T-helper 22 cell (primary cell): Measurements from ENCODE around the gene RUFY2.
"Not testable (repeated sequence)": the region's sequence is repeated elsewhere in the genome, so short reads cannot be mapped to it uniquely, and the experiment has no call there.

ENCODE experiments used
- DNase-seq: peaks from one replicate; pipeline ENCODE4 v3.0.0-alpha.2; 2020; ENCODE audit warnings: low read depth

RUFY2 gene

DNA sequence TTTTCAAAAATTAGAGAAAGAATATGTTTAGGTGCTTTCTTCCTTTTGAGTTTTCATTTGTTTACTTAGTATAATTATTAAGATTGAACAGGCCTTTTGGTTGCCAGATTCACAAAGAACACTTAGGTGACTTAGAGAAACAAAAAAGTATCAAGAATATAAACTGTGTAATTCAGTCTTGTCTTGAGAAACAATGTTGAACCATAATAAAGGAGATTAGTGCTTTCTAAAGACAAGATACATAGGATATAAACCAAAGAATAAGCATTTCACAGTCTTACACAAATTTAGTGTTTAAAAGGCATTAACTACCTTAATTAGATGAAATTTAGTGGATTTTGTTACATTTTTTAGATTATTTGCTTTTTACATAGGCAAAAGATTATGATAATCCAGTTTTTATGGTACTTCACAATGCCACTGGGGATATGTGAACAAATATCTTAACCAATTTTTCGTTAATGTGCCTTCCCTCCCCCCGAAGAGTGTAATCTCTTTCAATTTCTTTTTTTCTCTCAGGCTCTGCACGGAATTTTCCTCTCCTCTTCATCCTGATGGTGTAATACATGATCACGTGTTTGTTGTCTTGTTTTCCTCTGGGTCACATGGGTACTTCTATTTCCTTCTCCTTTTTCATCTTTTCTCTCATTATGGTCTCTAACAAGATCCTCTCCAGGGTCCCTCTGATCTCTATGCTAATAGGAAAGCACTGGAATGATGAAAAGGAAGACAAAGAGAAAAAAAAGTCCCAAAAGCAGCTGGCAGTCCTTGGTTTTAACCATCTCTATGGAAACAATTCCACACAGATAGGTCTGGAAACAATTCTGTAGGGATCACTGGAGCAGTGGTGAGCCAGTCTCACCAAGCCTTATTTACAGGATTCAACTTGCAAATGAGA lies 78.9 kb downstream of the RUFY2 start:
- DNase-seq: no peak

DNA sequence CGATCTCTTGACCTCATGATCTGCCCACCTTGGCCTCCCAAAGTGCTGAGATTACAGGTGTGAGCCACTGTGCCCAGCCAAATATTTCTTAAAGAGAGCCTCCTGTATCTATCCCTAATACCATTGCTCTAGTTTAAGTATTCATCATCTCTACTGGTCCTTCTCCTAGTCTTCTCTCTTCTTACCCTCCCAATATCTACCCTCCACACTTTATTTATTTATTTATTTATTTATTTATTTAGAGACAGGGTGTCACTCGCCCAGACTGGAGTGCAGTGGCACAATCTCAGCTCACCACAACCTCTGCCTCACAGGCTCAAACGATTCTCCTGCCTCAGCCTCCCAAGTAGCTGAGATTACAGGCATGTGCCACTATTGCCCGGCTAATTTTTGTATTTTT lies 82.7 kb downstream of the RUFY2 start:
- DNase-seq: not testable (repeated sequence)

DNA sequence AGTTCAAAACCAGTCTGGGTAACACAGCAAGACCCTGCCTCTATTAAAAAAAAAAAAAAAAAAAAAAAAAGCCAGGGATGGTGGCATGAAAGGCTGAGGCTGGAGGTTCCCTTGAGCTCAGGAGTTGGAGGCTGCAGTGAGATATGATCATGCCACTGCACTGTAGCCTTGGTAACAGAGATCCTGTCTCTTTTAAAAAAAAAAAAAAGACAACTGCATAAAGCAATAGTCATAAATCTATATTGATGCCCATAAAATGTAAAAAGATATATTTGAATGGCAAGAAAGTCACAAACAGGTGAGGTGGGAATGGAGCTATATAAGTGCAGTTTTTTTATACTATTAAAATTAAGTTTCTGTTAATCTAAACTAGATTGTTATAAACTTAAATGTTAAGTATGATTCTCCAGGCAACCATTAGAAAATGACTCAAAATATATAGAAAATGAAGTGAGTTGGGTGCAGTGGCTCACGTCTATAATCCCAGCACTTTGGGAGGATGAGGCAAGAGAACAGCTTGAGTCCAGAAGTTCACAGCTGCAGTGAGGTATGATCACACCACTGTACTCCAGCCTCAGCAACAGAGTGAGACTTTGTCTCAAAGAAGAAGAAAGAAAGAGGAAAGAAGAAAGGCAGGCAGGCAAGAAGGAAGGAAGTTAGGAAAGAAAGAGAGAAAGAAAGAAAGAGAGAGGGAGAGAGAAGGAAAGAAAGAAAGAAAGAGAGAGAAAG lies 88.6 kb downstream of the RUFY2 start:
- DNase-seq: no peak

DNA sequence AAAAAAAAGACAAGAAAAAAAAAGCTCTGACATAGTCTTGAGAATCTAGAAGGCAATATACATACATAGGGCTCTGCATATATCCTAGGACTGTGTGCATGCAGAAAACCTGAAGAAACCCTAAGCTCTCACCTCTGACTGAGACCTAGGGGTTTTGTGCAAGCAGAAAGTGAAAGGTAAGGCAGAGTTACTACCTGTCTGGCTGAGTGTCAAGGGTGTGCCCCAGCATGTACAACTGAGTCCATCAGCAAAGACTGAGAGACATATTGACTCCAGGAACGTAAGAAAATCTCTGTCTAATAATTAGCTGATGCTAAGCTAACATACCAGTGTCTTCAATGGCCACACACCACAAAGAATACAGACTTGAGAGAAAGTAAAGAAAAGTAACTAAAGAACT lies 91.5 kb downstream of the RUFY2 start:
- DNase-seq: no peak

DNA sequence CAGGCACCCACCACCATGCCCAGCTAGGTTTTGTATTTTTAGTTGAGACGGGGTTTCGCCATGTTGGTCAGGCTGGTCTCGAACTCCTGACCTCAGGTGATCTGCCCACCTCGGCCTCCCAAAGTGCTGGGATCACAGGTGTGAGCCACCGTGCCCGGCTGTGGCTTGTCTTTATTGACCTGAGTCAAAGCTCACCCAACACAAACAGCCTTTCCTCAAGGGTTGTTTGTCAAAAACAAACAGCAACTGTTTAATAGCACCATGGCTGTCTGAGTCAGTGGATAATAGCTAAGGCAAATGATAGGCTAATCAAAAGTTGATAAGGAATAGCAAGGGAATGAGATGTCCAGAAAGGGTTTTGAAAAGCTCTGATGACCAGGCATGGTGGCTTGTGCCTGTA lies 92.1 kb downstream of the RUFY2 start:
- DNase-seq: not testable (repeated sequence)

DNA sequence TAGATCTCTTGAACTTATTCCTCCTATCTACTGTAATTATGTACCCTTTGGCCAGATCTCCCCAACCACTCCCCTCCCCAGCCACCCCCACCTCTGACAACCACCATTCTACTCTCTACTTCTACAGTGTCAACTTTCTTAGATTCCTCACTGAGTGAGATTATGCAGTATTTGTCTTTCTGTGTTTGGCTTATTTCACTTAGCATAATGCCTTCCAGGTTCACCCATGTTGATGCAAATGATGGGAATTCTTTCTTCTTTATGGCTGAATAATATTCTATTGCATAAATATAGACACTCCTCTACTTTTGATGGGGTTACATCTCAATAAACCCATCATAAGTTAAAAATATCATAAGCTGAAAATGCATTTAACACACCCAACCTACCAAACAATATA lies 96.5 kb downstream of the RUFY2 start:
- DNase-seq: no peak

DNA sequence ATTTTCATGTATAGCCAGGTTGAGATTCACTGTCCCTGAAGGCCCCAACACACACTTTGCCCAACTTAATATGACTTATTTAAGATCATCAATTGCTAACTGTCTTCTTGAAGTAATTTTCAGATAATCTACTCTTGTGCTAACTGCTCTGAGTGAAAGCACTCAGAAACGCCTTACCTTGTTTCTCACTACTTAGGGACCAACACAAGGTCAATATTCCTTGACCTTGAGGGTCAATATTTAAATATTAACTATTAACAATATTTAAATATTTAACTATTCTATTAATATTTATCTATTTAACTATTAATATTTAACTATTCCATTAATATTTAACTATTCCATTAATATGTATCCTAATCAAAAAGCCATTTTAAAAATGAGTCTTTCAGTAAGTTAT lies 101.2 kb downstream of the RUFY2 start:
- no peak for DNase-seq

DNA sequence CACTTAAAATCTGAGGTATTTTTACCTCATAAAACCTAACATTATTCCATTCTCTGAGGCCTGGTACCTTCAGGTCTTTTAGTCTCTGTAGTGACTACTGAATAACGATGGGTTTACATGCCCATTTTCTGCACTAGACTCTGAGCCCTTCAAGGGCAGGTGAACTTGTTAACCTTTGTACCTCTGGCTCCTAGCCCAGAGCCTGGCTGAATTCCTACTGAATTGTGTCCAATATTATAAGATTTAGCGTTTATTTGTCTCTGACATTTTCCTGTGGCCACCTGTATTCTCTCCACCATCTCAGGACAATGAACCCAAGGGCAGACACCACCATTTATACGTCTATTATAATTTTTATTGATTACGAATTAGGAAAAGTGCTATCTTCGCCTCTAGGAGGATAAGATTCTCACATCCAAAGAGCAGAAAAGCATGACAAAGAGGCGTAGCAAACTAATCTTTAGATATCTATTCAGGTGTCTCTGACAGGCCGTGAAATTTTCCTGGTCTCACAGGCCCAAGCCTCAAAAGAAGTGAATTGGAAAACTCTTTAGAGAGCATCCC lies 103.1 kb downstream of the RUFY2 start:
- DNase-seq: no peak

DNA sequence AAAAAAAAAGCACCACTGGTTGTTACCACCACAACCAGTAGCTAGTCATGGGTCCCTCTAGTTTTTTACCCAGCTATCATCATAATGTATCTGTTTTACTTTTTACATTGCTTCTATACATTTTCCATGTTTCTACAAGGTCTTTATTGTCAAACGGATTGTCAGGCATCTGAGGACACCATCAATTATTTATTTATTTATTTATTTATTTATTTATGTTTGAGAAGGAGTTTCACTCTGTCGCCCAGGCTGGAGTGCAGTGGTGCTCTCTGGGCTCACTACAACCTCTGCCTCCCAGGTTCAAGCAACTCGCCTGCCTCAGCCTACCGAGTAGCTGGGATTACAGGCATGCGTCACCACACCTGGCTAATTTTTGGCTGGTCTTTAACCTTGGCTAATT lies 104.2 kb downstream of the RUFY2 start:
- DNase-seq: no peak

DNA sequence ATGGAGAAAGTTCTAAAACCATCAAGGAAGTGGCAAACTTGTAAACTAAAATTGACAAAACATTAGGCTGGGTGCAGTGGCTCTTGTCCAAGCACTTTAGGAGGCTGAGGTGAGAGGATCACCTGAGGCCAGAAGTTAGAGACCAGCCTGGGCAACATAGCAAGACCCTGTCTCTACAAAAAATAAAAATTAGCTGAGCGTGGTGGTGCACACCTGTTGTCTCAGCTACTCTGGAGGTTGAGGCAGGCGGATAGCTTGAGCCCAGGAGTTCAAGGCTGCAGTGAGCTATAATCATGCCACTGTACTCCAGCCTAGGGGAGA lies 104.6 kb downstream of the RUFY2 start:
- no peak for DNase-seq

DNA sequence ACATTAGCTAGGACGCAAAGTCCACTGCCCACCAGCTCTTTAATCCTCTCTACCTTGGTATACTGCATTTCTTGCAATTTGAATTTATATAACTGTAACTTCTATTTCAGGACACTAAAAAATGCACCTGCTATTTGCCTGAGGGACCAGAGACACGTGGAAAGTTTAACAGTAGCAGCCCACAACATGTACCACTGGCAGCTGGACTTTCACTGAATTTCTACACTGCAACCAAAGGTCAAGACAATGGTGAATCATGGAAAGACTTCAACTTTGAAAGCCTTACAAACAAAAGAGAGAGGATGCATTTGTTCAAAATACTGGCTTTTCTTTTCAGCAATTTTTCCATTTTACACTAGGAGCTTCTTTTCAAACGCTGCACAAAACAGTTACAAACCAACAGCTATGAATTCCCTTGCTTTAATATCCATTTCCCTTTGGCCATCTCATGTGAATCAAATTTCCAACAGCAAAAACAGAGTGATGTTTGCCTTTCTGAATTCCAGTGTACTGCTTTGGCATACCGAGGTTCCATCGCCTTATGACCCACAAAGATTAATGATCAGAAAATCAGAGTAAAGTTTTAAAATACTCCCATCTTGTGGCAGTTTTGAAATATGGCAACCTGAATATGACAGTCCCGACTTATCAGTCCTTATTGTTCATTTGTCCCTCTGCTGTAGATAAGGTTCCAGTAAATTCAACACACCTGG lies 105.1 kb downstream of the RUFY2 start:
- DNase-seq: no peak

DNA sequence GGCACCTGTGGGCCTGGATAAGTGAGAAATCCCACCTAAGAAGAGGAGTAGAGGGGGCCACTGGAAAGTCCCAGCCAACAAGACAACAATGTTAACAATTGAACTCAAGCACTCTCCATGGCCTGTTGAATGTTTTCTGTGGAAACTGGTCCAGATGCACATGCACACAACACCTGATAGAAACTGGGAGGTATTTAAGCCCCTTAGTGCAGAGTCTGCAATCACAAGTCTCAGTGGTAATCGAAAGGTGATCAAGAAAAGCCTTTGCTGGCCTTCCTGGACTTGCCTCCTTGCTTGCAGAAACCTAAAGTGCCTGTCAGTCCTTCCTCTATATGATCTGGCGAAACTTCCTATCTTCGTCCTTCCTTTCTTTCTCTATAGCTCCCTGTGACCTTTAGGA lies 105.8 kb downstream of the RUFY2 start:
- no peak for DNase-seq

DNA sequence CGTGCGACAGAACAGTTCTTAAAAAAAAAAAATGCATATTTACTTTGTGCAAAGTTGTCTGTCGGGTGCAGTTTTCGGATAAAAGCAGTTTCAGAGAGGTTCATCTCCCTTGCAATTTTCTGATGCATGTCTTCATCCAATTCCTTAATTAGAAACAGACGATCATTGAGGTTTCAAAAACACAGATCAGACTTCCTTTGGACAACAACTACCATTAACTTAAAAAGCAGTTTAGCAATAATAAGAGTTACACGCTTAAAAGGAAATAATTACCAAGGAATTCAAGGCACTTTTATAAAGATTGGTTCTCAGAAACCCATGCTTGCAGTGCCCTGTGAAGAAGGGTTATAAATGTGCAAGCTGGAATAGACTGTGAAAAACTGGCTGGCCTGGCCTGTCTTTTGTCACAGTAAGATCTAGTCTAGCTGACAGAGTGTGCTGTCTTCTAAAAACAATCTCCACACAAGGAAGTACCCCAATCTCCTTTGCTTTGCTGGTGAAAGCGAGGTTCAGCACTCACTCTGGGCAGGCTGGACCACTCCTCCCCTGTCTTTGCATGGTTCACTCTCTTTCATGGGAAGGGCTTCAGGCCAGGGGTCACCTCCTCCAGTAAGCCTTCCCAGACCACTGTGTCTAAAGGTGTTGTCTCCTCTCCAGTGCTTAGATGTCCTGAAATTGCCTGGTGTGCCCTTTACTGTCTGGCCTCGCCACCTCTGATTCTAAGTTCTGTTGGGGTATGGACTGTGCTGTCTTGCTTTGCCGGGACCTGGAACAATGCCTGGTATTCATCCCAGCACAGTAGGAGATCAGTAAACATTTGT lies 110.0 kb downstream of the RUFY2 start:
- DNase-seq: no peak
